CD14-positive monocyte (primary cell): Measurements from ENCODE around the gene TRMO. TPM values are rescaled to one million over a fixed set of nuclear protein-coding genes. Genes with fewer than 3 reads are reported as not detected.

ENCODE experiments used
- DNase-seq, 3 donors: peaks; one replicate each; pipeline ENCODE4 v3.0.0-alpha.2; 2011 to 2022
- H2AFZ ChIP-seq: 2 replicates; pipeline ENCODE4 v1.6.0; 2012; ENCODE audit warnings: mild to moderate bottlenecking, low read depth, low read length, inconsistent platforms; ENCODE audit not compliant: insufficient read depth, poor library complexity, severe bottlenecking
- H3K27ac ChIP-seq, 2 donors: 1 replicate in 1 of 2; 2 replicates in 1 of 2; pipeline ENCODE4 v1.5.1; 2012 to 2013; ENCODE audit warnings: low read length in 2 of 2, control low read depth in 1 of 2, inconsistent platforms in 1 of 2, low read depth in 1 of 2, mild to moderate bottlenecking in 1 of 2
- H3K27me3 ChIP-seq, 2 donors: one replicate each; pipeline versions ENCODE4 v1.6.0 to v1.6.1; 2011 to 2013; ENCODE audit warnings: low read length in 2 of 2; ENCODE audit not compliant: control insufficient read depth in 2 of 2, insufficient read depth in 2 of 2
- H3K36me3 ChIP-seq, 2 donors: replicated peaks in 1 of 2; 1 replicate in 1 of 2; 2 replicates in 1 of 2; pipeline versions ENCODE4 v1.5.1 to v1.6.1; 2012 to 2013; ENCODE audit warnings: low read length in 2 of 2, control low read depth in 1 of 2, inconsistent platforms in 1 of 2, mild to moderate bottlenecking in 1 of 2; ENCODE audit not compliant: insufficient read depth in 2 of 2, control insufficient read depth in 1 of 2
- H3K4me1 ChIP-seq, 2 donors: 1 replicate in 1 of 2; 2 replicates in 1 of 2; pipeline versions ENCODE4 v1.5.1 to v1.6.1; 2012 to 2013; ENCODE audit warnings: low read length in 2 of 2, control low read depth in 1 of 2, inconsistent platforms in 1 of 2, mild to moderate bottlenecking in 1 of 2, moderate library complexity in 1 of 2; ENCODE audit not compliant: insufficient read depth in 2 of 2, control insufficient read depth in 1 of 2
- H3K4me2 ChIP-seq: replicated peaks from 2 replicates; pipeline ENCODE3; 2012; ENCODE audit warnings: low read length, moderate library complexity, mild to moderate bottlenecking; ENCODE audit not compliant: poor library complexity, severe bottlenecking; ENCODE audit errors: extremely low read depth
- H3K4me3 ChIP-seq, 3 experiments: fragments of 200-600 bp in 1 of 3; sonication (generic) in 1 of 3; replicated peaks in 1 of 3; 1 replicate in 2 of 3; 2 replicates in 1 of 3; pipeline ENCODE4 v1.5.1; 2011 to 2013; ENCODE audit warnings: low read length in 3 of 3, mild to moderate bottlenecking in 3 of 3, control low read depth in 2 of 3, low read depth in 2 of 3, inconsistent platforms in 1 of 3, moderate library complexity in 1 of 3
- H3K79me2 ChIP-seq: 2 replicates; pipeline ENCODE4 v1.6.0; 2012; ENCODE audit warnings: mild to moderate bottlenecking, control low read depth, inconsistent platforms, low read length, moderate library complexity; ENCODE audit not compliant: insufficient read depth
- H3K9ac ChIP-seq: 2 replicates; pipeline ENCODE4 v1.6.0; 2017; ENCODE audit warnings: low read length, mild to moderate bottlenecking; ENCODE audit not compliant: insufficient read depth, poor library complexity, severe bottlenecking
- H3K9me3 ChIP-seq, 2 donors: replicated peaks in 1 of 2; 1 replicate in 1 of 2; 2 replicates in 1 of 2; pipeline versions ENCODE4 v1.5.1 to v1.6.1; 2012 to 2013; ENCODE audit warnings: low read length in 2 of 2, control low read depth in 1 of 2; ENCODE audit not compliant: control insufficient read depth in 1 of 2, insufficient read depth in 1 of 2
- H4K20me1 ChIP-seq: 2 replicates; pipeline ENCODE4 v1.6.0; 2012; ENCODE audit warnings: mild to moderate bottlenecking, low read length, control low read depth, moderate library complexity; ENCODE audit not compliant: insufficient read depth
- H3K27ac Mint-ChIP-seq, 7 donors: one replicate each; pipeline ENCODE4 v1.8.0; 2020; ENCODE audit warnings: mild to moderate bottlenecking in 7 of 7, mixed read lengths in 7 of 7, moderate library complexity in 6 of 7, inconsistent platforms in 2 of 7
- H3K27me3 Mint-ChIP-seq, 3 donors: one replicate each; pipeline ENCODE4 v1.8.0; 2021 to 2022; ENCODE audit warnings: low read depth in 3 of 3, mild to moderate bottlenecking in 3 of 3, mixed read lengths in 3 of 3, moderate library complexity in 3 of 3, inconsistent platforms in 1 of 3
- H3K36me3 Mint-ChIP-seq, 2 donors: one replicate each; pipeline ENCODE4 v1.8.0; 2020; ENCODE audit warnings: mixed read lengths in 2 of 2, inconsistent platforms in 1 of 2, mild to moderate bottlenecking in 1 of 2
- H3K4me1 Mint-ChIP-seq: one replicate; pipeline ENCODE4 v1.8.0; 2020; ENCODE audit warnings: mild to moderate bottlenecking, mixed read lengths
- H3K4me3 Mint-ChIP-seq, 2 donors: one replicate each; pipeline ENCODE4 v1.8.0; 2020; ENCODE audit warnings: mild to moderate bottlenecking in 2 of 2, mixed read lengths in 2 of 2, moderate library complexity in 1 of 2
- H3K9me3 Mint-ChIP-seq, 7 donors: one replicate each; pipeline ENCODE4 v1.8.0; 2020 to 2022; ENCODE audit warnings: mixed read lengths in 7 of 7, mild to moderate bottlenecking in 6 of 7, moderate library complexity in 6 of 7, inconsistent platforms in 2 of 7
- CTCF ChIP-seq: fragments of 200-600 bp; IDR thresholded peaks from one replicate; pipeline ENCODE4 v1.8.0; 2022; ENCODE audit warnings: antibody characterized with exemption, mild to moderate bottlenecking
- WGBS: methylation state at CpG from one replicate; pipeline ENCODE4 v1.1.5; 2013; ENCODE audit warnings: missing lambda C conversion rate; ENCODE audit not compliant: insufficient coverage; 5-methylcytosine and 5-hydroxymethylcytosine counted together
- intact Hi-C, 2 donors: fragments of 100-400 bp; cut with micrococcal nuclease; formaldehyde crosslinking; loops; one replicate each; pipeline versions ENCODE4 v1.15.0 to v1.15.1; 2023
- polyA plus RNA-seq, 3 donors: library from polyadenylated mRNA; depleted of rRNA in 1 of 3; unstranded in 2 of 3; stranded (reverse) in 1 of 3; fragments of 300-500 nt in 2 of 3; fragments of >200 nt in 1 of 3; fragmentation: Illumina TruSeq in 2 of 3; gene quantifications; 1 replicate in 2 of 3; 2 replicates in 1 of 3; pipeline ENCODE4 v1.2.3, GENCODE V29; 2012 to 2021

The TRMO gene
- polyA plus RNA-seq, 3 donors: 13.4 to 20.6 (median 13.5) TPM

GRCh38 chr9:97938081-97938644 is 15.9 kb upstream of the TRMO start, which contains the start of gene HEMGN:
TSS of gene HEMGN (minus strand) at chr9:97938172. CDS start at chr9:97938136, 36 bp downstream.
- Mint-ChIP-seq H3K9me3 (no peaks in the 10 kb centered on the region), H3K36me3 (no peaks in the 10 kb centered on the region), H3K27me3 (peaks cover 2 to 5% (median 3%) of the 10 kb centered on the region in 3 donors), H3K4me1 (peaks cover 9% of the 10 kb centered on the region), H3K4me3 (no peak within 1 kb of the TSS), H3K27ac (no peak within 1 kb of the TSS)
- peaks cover 0 to 4% of the 10 kb centered on the region in 2 donors for H3K4me1 ChIP-seq
- no peaks in the 10 kb centered on the region for H3K9me3 ChIP-seq
- H3K79me2 ChIP-seq: no peaks in the 10 kb centered on the region
- no peaks in the 10 kb centered on the region for H3K27me3 ChIP-seq
- no peaks in the 10 kb centered on the region for H4K20me1 ChIP-seq
- peak within 1 kb of the TSS; percentile 3 for H2AFZ ChIP-seq
- no peaks in the 10 kb centered on the region for H3K36me3 ChIP-seq
- DNase-seq: no peak
- no peak within 1 kb of the TSS for H3K9ac ChIP-seq
- H3K4me2 ChIP-seq: no peak within 1 kb of the TSS
- intact Hi-C loops: loop anchor here in 1 of 2 donors (10.0 kb wide), 1 partner anchor 233 kb away; no protein-coding TSS in a partner anchor
- no peak within 1 kb of the TSS for H3K27ac ChIP-seq
- H3K4me3 ChIP-seq: no peak within 1 kb of the TSS
- WGBS: no CpG with 5 or more reads among the region's 3 CpGs
- no peak for TF ChIP-seq CTCF

GRCh38 chr9:97936998-97937397 is 14.7 kb upstream of the TRMO start:
- intact Hi-C loops: loop anchor here in 1 of 2 donors (10.0 kb wide), 1 partner anchor 232 kb away; no protein-coding TSS in a partner anchor
- Histone ChIP-seq H3K9ac (no peak overlapping the region), H3K27me3 (no peaks in the 10 kb centered on the region), H3K27ac (no peak overlapping the region), H4K20me1 (no peaks in the 10 kb centered on the region), H2AFZ (no peak overlapping the region), H3K79me2 (no peaks in the 10 kb centered on the region), H3K36me3 (no peaks in the 10 kb centered on the region), H3K4me3 (no peak overlapping the region), H3K9me3 (no peaks in the 10 kb centered on the region), H3K4me2 (no peak overlapping the region), H3K4me1 (peaks cover 0 to 4% of the 10 kb centered on the region in 2 donors)
- TF ChIP-seq CTCF: no peak
- Mint-ChIP-seq H3K9me3 (no peaks in the 10 kb centered on the region), H3K4me3 (no peak overlapping the region), H3K4me1 (peaks cover 9% of the 10 kb centered on the region), H3K36me3 (no peaks in the 10 kb centered on the region), H3K27me3 (peaks cover 2 to 3% (median 2%) of the 10 kb centered on the region in 3 donors), H3K27ac (no peak overlapping the region)
- no peak for DNase-seq
